IPS DF 6.9 (cell line): ENCODE results near the gene FTSJ1.
A peak's percentile ranks its signal among the peaks of the same experiment; 100 is the strongest.
"Not testable (repeated sequence)": the region's sequence is repeated elsewhere in the genome, so short reads cannot be mapped to it uniquely, and the experiment has no call there.

ENCODE experiments used
- DNase-seq: peaks from one replicate; pipeline ENCODE4 v3.0.0-alpha.2; 2013; ENCODE audit warnings: low read depth, low spot score
- H3K27ac ChIP-seq: one replicate; pipeline ENCODE4 v1.5.1; 2013; ENCODE audit warnings: low read length, control low read depth
- H3K27me3 ChIP-seq: 2 replicates; pipeline ENCODE4 v1.6.1; 2013; ENCODE audit warnings: mild to moderate bottlenecking, low read length; ENCODE audit not compliant: control insufficient read depth, insufficient read depth
- H3K36me3 ChIP-seq: 2 replicates; pipeline ENCODE4 v1.6.1; 2013; ENCODE audit warnings: low read length; ENCODE audit not compliant: control insufficient read depth, insufficient read depth
- H3K4me1 ChIP-seq: 2 replicates; pipeline ENCODE4 v1.6.1; 2013; ENCODE audit warnings: low read length; ENCODE audit not compliant: control insufficient read depth, insufficient read depth
- H3K4me3 ChIP-seq: 2 replicates; pipeline ENCODE4 v1.5.1; 2013; ENCODE audit warnings: mild to moderate bottlenecking, low read length
- H3K9me3 ChIP-seq: 2 replicates; pipeline ENCODE4 v1.6.1; 2013; ENCODE audit warnings: low read length, inconsistent platforms; ENCODE audit not compliant: control insufficient read depth, insufficient read depth
- WGBS: extraction: QIAGEN DNeasy Blood & Tissue Kit; methylation state at CpG from one replicate; pipeline ENCODE4 v1.1.7; 2013; ENCODE audit warnings: mixed read lengths, missing lambda C conversion rate; ENCODE audit not compliant: insufficient read length, insufficient coverage; 5-methylcytosine and 5-hydroxymethylcytosine counted together

The FTSJ1 gene

GRCh38 chrX:48520976-48521352 lies 45.0 kb downstream of the FTSJ1 start:
- Histone ChIP-seq H3K4me1 (peaks cover 2% of the 10 kb centered on the region; the same call in 1 of the 2 replicates), H3K27me3 (no peaks in the 10 kb centered on the region), H3K9me3 (no peaks in the 10 kb centered on the region), H3K4me3 (no peak overlapping the region; the same call in 1 of the 2 replicates), H3K27ac (no peak overlapping the region), H3K36me3 (peaks cover 11% of the 10 kb centered on the region; the same call in 1 of the 2 replicates)
- no CpG with 5 or more reads among the region's 2 CpGs for WGBS
- no peak for DNase-seq

GRCh38 chrX:48521353-48522243 lies 45.6 kb downstream of the FTSJ1 start, which contains the start of gene EBP:
EBP (plus strand) TSS chrX:48521808; CDS start chrX:48523772, 1,964 bp downstream.
- DNase-seq = no peak
- Histone ChIP-seq H3K9me3 (no peaks in the 10 kb centered on the region), H3K27ac (no peak within 1 kb of the TSS), H3K36me3 (peaks cover 11% of the 10 kb centered on the region; the same call in 1 of the 2 replicates), H3K4me1 (peaks cover 2% of the 10 kb centered on the region; the same call in 1 of the 2 replicates), H3K27me3 (no peaks in the 10 kb centered on the region), H3K4me3 (peak within 1 kb of the TSS; percentile 87; the same call in 1 of the 2 replicates)
- no CpG with 5 or more reads among the region's 66 CpGs for WGBS

- Histone ChIP-seq H3K9me3 (no peaks in the 10 kb centered on the region), H3K4me1 (peaks cover 2% of the 10 kb centered on the region; the same call in 1 of the 2 replicates), H3K27ac (no peak overlapping the region), H3K4me3 (peak overlapping the region; percentile 87; the same call in 1 of the 2 replicates), H3K27me3 (no peaks in the 10 kb centered on the region), H3K36me3 (peaks cover 11% of the 10 kb centered on the region; the same call in 1 of the 2 replicates)
- DNase-seq = no peak
- WGBS = no CpG with 5 or more reads among the region's 10 CpGs
These were observed 46.3 kb downstream of the FTSJ1 start for GRCh38 chrX:48522291-48522690.

GRCh38 chrX:48523682-48524081 lies 47.7 kb downstream of the FTSJ1 start:
- no peak for DNase-seq
- Histone ChIP-seq H3K27me3 (no peaks in the 10 kb centered on the region), H3K9me3 (no peaks in the 10 kb centered on the region), H3K36me3 (peaks cover 15% of the 10 kb centered on the region; the same call in 1 of the 2 replicates), H3K27ac (no peak overlapping the region), H3K4me1 (peaks cover 2% of the 10 kb centered on the region; the same call in 1 of the 2 replicates), H3K4me3 (no peak overlapping the region)
- WGBS = no CpG with 5 or more reads among the region's 12 CpGs

- not testable (repeated sequence) for H3K4me3 ChIP-seq, DNase-seq, H3K9me3 ChIP-seq, H3K4me1 ChIP-seq, H3K27me3 ChIP-seq, H3K27ac ChIP-seq
- whole genome bisulfite sequencing = no CpG with 5 or more reads among the region's 8 CpGs
- H3K36me3 ChIP-seq = peaks cover 15% of the 10 kb centered on the region; the same call in 1 of the 2 replicates
These were observed 49.9 kb downstream of the FTSJ1 start for GRCh38 chrX:48525853-48526252.

GRCh38 chrX:48530736-48531135 lies 54.7 kb downstream of the FTSJ1 start:
- WGBS = no CpG with 5 or more reads among the region's 3 CpGs
- H3K4me3 ChIP-seq = no peak overlapping the region
- H3K27ac ChIP-seq = no peak overlapping the region
- DNase-seq = no peak
- peaks cover 9% of the 10 kb centered on the region; the same call in 1 of the 2 replicates for H3K36me3 ChIP-seq
- no peaks in the 10 kb centered on the region for H3K27me3 ChIP-seq
- no peaks in the 10 kb centered on the region for H3K4me1 ChIP-seq
- no peaks in the 10 kb centered on the region for H3K9me3 ChIP-seq

GRCh38 chrX:48531358-48531959 lies 55.5 kb downstream of the FTSJ1 start:
- H3K27me3 ChIP-seq = no peaks in the 10 kb centered on the region
- no peak overlapping the region for H3K4me3 ChIP-seq
- DNase-seq = no peak
- no CpG with 5 or more reads among the region's 5 CpGs for WGBS
- peaks cover 9% of the 10 kb centered on the region; the same call in 1 of the 2 replicates for H3K36me3 ChIP-seq
- no peaks in the 10 kb centered on the region for H3K4me1 ChIP-seq
- no peaks in the 10 kb centered on the region for H3K9me3 ChIP-seq
- H3K27ac ChIP-seq = no peak overlapping the region

- no peak overlapping the region for H3K27ac ChIP-seq
- H3K4me1 ChIP-seq = no peaks in the 10 kb centered on the region
- no peaks in the 10 kb centered on the region for H3K9me3 ChIP-seq
- peaks cover 4% of the 10 kb centered on the region; the same call in 1 of the 2 replicates for H3K36me3 ChIP-seq
- no peaks in the 10 kb centered on the region for H3K27me3 ChIP-seq
- no CpG with 5 or more reads among the region's 1 CpG for WGBS
- H3K4me3 ChIP-seq = no peak overlapping the region
- no peak for DNase-seq
These were observed 56.2 kb downstream of the FTSJ1 start for GRCh38 chrX:48532161-48532560.

GRCh38 chrX:48533165-48533564 lies 57.2 kb downstream of the FTSJ1 start:
- DNase-seq = no peak

More at GRCh38 chrX:48533165-48533564, 57.2 kb downstream of the FTSJ1 start:
- no peaks in the 10 kb centered on the region for H3K27me3 ChIP-seq
- WGBS = no CpG with 5 or more reads among the region's 3 CpGs
- no peak overlapping the region for H3K4me3 ChIP-seq
- no peak overlapping the region for H3K27ac ChIP-seq
- H3K36me3 ChIP-seq = peaks cover 2% of the 10 kb centered on the region; the same call in 1 of the 2 replicates
- no peaks in the 10 kb centered on the region for H3K4me1 ChIP-seq
- H3K9me3 ChIP-seq = no peaks in the 10 kb centered on the region
